Suprapubic skin (tissue), 4 donors: ENCODE data around the gene TOM1L2. TPM values are rescaled to one million over a fixed set of nuclear protein-coding genes. Genes with fewer than 3 reads are reported as not detected.

Experiments used
- DNase-seq, 2 donors: peaks; one replicate each; pipeline ENCODE4 v3.0.0-alpha.2; 2019; ENCODE audit warnings: low spot score in 2 of 2
- H3K27ac ChIP-seq: fragments of 200-600 bp; sonication (generic); one replicate; pipeline ENCODE4 v1.5.1; 2019
- H3K27me3 ChIP-seq: fragments of 200-600 bp; sonication (generic); one replicate; pipeline ENCODE4 v1.5.1; 2019
- H3K36me3 ChIP-seq: fragments of 200-600 bp; sonication (generic); one replicate; pipeline ENCODE4 v1.5.1; 2019
- H3K4me1 ChIP-seq: fragments of 200-600 bp; sonication (generic); one replicate; pipeline ENCODE4 v1.5.1; 2019
- H3K4me3 ChIP-seq: fragments of 200-600 bp; sonication (generic); one replicate; pipeline ENCODE4 v1.5.1; 2019; ENCODE audit warnings: mild to moderate bottlenecking
- H3K9me3 ChIP-seq: fragments of 200-600 bp; sonication (generic); one replicate; pipeline ENCODE4 v1.5.1; 2019
- CTCF ChIP-seq, 2 donors: fragments of 200-600 bp in 1 of 2; fragments of 450-650 bp in 1 of 2; sonication (generic) in 1 of 2; IDR thresholded peaks; one replicate each; pipeline ENCODE4 v1.5.1; 2016 to 2019; ENCODE audit warnings: antibody characterized with exemption in 2 of 2, mild to moderate bottlenecking in 1 of 2, moderate library complexity in 1 of 2
- EP300 ChIP-seq: sonication (generic); formaldehyde crosslinking; IDR thresholded peaks from one replicate; pipeline ENCODE4 v1.6.1; 2017; ENCODE audit warnings: antibody characterized with exemption
- POLR2A ChIP-seq, 2 donors: fragments of 450-650 bp; IDR thresholded peaks; one replicate each; pipeline ENCODE4 v1.6.1; 2017; ENCODE audit warnings: antibody characterized with exemption in 2 of 2, mild to moderate bottlenecking in 2 of 2, moderate library complexity in 2 of 2
- POLR2AphosphoS5 ChIP-seq, 3 donors: sonication (generic); formaldehyde crosslinking; IDR thresholded peaks; one replicate each; pipeline ENCODE4 v1.6.1; 2017; ENCODE audit warnings: antibody characterized with exemption in 3 of 3
- WGBS: methylation state at CpG from one replicate; pipeline ENCODE4 v1.1.5; 2018; 5-methylcytosine and 5-hydroxymethylcytosine counted together
- total RNA-seq, 4 donors: library from RNA; depleted of rRNA; stranded (reverse); fragments of >200 nt; gene quantifications; one replicate each; pipeline ENCODE4 v1.1.0, GENCODE V29; 2016

Gene TOM1L2
- total RNA-seq, 4 donors from 2014 or later: 128 to 259 (median 162) TPM

DNA sequence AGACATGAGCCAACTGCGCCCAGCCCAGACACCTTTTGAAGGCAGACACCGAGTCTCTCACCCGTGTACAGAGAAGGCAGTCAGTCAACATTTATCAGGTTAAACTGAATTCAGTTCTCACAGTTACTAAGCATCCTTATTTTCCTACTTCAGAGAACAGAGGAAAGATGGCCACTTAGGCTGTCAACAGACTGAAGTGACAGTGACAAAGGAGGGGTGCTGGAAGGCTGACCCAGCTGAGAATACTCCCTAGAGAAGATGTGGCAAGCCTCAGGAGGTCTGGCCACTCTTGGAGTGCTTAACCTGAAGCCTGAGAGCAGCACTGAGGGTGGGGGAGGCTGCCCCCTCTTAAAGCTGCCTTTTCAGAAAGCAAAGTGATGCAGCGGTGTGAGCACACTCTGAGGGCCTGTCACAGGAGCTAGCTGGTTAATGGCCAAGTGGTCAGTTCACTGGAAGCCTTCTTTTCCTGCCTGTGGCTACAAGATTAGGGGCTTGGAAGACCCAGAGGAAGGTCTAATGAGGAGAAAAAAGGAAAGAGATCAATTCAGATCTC lies 84.4 kb downstream of the TOM1L2 start:
- no peaks in the 10 kb centered on the region for H3K27me3 ChIP-seq
- no peak overlapping the region for H3K4me3 ChIP-seq
- H3K9me3 ChIP-seq: no peaks in the 10 kb centered on the region
- peaks cover 35% of the 10 kb centered on the region for H3K36me3 ChIP-seq
- no peak for TF ChIP-seq EP300
- no peak for TF ChIP-seq POLR2A (IDR thresholded peaks at IDR 0.05)
- no peak for TF ChIP-seq POLR2AphosphoS5 (IDR thresholded peaks at IDR 0.05)
- no peak for TF ChIP-seq CTCF (IDR thresholded peaks at IDR 0.05)
- H3K4me1 ChIP-seq: peaks cover 41% of the 10 kb centered on the region
- 89% methylated on average over 4 of the region's 4 CpGs for WGBS
- H3K27ac ChIP-seq: no peak overlapping the region
- no peak for DNase-seq

DNA sequence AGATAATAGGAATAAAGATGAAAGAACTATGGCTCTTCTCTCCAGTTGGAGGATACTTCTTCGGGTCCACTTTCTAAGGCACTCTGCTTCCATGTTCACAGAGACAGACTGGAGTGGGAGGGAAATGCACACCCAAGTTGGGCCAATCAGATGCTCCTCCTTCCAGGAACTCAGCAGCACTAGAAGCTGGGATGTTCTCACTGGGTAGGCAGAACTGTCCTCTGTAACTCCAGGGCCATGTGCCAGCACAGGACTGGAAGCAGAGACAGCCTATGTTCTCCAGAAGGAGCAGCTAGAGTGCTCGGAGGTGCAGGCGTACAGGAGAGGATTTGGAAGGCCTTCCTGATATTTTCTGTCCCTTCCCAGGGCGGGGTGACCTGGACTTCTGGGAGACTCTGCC lies 85.5 kb downstream of the TOM1L2 start:
- TF ChIP-seq POLR2A (IDR thresholded peaks at IDR 0.05) (no peak), EP300 (no peak), CTCF (IDR thresholded peaks at IDR 0.05) (no peak), POLR2AphosphoS5 (IDR thresholded peaks at IDR 0.05) (no peak)
- peak overlapping the region; percentile 1 for H3K27ac ChIP-seq
- no peak for DNase-seq
- H3K4me1 ChIP-seq: peaks cover 41% of the 10 kb centered on the region
- no peaks in the 10 kb centered on the region for H3K9me3 ChIP-seq
- no peak overlapping the region for H3K4me3 ChIP-seq
- no peaks in the 10 kb centered on the region for H3K27me3 ChIP-seq
- 47% methylated on average over 4 of the region's 4 CpGs for WGBS
- peaks cover 35% of the 10 kb centered on the region for H3K36me3 ChIP-seq

DNA sequence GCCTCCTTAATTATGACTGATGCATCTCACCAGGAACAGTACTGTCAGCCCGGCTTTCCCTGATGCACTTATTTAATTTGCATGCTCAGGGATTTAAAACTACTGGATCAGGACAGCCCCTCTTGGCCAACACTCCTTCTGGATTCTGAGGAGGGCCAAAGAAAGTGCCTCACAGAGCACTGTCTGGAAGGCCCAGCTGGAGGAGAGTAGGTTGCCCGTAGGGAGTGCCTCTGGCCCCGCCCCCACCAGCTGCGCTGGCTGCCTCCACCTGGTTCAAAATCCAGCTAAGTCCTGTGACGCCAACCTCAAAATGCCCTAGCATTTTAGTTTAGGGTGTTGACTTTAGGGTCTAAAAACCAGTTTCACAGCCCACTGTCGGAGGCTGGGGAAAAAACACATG lies 86.0 kb downstream of the TOM1L2 start:
- H3K4me3 ChIP-seq: no peak overlapping the region
- peaks cover 41% of the 10 kb centered on the region for H3K4me1 ChIP-seq
- no peaks in the 10 kb centered on the region for H3K9me3 ChIP-seq
- peak overlapping the region; percentile 1 for H3K27ac ChIP-seq
- H3K27me3 ChIP-seq: no peaks in the 10 kb centered on the region
- TF ChIP-seq CTCF (IDR thresholded peaks at IDR 0.05) (no peak), EP300 (no peak), POLR2AphosphoS5 (IDR thresholded peaks at IDR 0.05) (no peak)
- DNase-seq: no peak
- 30% methylated on average over 6 of the region's 6 CpGs for WGBS
- H3K36me3 ChIP-seq: peaks cover 35% of the 10 kb centered on the region

- Histone ChIP-seq H3K36me3 (peaks cover 39% of the 10 kb centered on the region), H3K27me3 (no peaks in the 10 kb centered on the region), H3K4me3 (no peak overlapping the region), H3K27ac (no peak overlapping the region), H3K9me3 (no peaks in the 10 kb centered on the region), H3K4me1 (peaks cover 41% of the 10 kb centered on the region)
- DNase-seq: no peak
- TF ChIP-seq EP300 (no peak), POLR2AphosphoS5 (IDR thresholded peaks at IDR 0.05) (no peak), POLR2A (IDR thresholded peaks at IDR 0.05) (no peak), CTCF (IDR thresholded peaks at IDR 0.05) (no peak)
- WGBS: 59% methylated on average over 16 of the region's 16 CpGs
These were observed 87.5 kb downstream of the TOM1L2 start for GRCh38 chr17:17884391-17885357.

DNA sequence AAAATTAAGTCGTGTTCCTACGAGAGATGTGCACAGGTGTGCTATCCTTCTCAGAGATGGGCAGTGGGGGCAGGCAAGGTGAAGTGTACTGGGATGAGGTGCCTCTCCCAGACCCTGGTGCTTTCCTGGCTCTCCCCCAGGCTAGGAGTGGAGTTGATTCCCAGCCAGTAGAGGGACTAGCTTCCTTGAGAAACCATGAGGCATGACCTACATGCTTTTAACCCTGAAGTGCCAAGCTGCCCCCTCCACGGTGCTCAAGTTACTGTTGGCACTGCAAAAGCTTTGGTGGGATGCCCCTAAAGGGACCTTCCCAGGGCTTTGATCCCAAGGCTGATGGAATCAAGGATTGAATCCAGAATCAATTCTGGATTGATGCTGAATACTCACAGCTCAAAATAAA lies 88.4 kb downstream of the TOM1L2 start:
- H3K27me3 ChIP-seq: no peaks in the 10 kb centered on the region

More for the DNA sequence above, 88.4 kb downstream of the TOM1L2 start:
- no peaks in the 10 kb centered on the region for H3K9me3 ChIP-seq
- TF ChIP-seq POLR2A (IDR thresholded peaks at IDR 0.05) (no peak), POLR2AphosphoS5 (IDR thresholded peaks at IDR 0.05) (no peak), CTCF (IDR thresholded peaks at IDR 0.05) (no peak), EP300 (no peak)
- no peak overlapping the region for H3K27ac ChIP-seq
- 83% methylated on average over 3 of the region's 3 CpGs for WGBS
- no peak for DNase-seq
- H3K36me3 ChIP-seq: peaks cover 45% of the 10 kb centered on the region
- no peak overlapping the region for H3K4me3 ChIP-seq
- peaks cover 44% of the 10 kb centered on the region for H3K4me1 ChIP-seq
